ENCODE data around the gene PARD3B. TPM values are rescaled to one million over a fixed set of nuclear protein-coding genes. Genes with fewer than 3 reads are reported as not detected.

PARD3B gene
- polyA plus RNA-seq, 1 donor: 14.0 TPM

DNA sequence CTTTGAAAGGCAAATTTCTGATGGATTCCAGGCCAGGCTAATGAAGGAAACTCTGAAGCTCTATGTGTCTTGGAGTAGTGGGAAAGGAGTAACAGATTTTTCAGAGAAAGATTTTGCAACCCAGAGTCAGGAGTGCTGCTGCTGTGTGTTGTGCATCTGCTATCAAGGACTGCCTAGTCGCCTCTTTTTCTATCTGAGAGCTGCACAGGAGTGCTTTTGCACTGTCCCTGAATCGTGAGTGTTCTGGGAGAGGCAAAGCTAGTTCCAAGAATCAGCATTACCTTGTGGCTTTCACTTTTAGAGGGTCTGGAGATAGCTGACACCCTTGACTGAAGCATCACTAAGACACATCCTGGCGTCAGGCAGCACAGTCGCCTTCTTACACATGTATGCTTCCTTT, 336.4 kb downstream of the PARD3B start:
- no CpG with 5 or more reads among the region's 4 CpGs for WGBS (ENCODE audit: insufficient coverage, low lambda C conversion rate)

DNA sequence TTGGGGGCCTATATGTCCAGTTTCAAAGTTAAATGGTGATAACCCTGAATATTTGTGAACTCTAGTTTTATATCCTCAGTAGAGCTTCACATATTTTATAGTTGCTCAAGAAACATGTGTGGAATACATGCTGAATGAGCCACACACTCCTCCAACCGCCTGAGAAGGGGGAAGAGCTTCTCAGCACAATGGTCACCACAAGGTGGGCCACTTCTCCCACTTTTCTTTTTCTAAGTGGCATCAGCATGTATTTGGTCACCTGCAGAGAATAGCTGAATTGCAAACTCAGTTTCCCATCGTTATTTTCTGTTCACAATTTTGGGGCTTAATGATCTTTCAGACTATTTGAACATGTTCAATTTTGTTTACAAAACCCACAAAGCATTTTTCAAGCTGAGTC, 340.5 kb downstream of the PARD3B start:
- no peak for DNase-seq
- Histone ChIP-seq H3K4me3 (ENCODE audit: low read length) (no peak overlapping the region), H3K27me3 (ENCODE audit: control insufficient read depth, insufficient read depth, low read length) (no peaks in the 10 kb centered on the region), H3K4me1 (ENCODE audit: control insufficient read depth, insufficient read depth, low read length) (no peaks in the 10 kb centered on the region), H3K9me3 (ENCODE audit: control insufficient read depth, low read depth, low read length) (no peaks in the 10 kb centered on the region), H3K36me3 (ENCODE audit: control insufficient read depth, insufficient read depth, low read length) (no peaks in the 10 kb centered on the region), H3K27ac (ENCODE audit: low read length) (no peak overlapping the region)
- WGBS (ENCODE audit: insufficient coverage, low lambda C conversion rate): 58% methylated on average over 2 of the region's 2 CpGs

More for the DNA sequence above, 336.4 kb downstream of the PARD3B start:
- Histone ChIP-seq H3K4me1 (ENCODE audit: control insufficient read depth, insufficient read depth, low read length) (no peaks in the 10 kb centered on the region), H3K27ac (ENCODE audit: low read length) (no peak overlapping the region), H3K4me3 (ENCODE audit: low read length) (no peak overlapping the region), H3K9me3 (ENCODE audit: control insufficient read depth, low read depth, low read length) (no peaks in the 10 kb centered on the region), H3K36me3 (ENCODE audit: control insufficient read depth, insufficient read depth, low read length) (no peaks in the 10 kb centered on the region), H3K27me3 (ENCODE audit: control insufficient read depth, insufficient read depth, low read length) (no peaks in the 10 kb centered on the region)
- DNase-seq: no peak

DNA sequence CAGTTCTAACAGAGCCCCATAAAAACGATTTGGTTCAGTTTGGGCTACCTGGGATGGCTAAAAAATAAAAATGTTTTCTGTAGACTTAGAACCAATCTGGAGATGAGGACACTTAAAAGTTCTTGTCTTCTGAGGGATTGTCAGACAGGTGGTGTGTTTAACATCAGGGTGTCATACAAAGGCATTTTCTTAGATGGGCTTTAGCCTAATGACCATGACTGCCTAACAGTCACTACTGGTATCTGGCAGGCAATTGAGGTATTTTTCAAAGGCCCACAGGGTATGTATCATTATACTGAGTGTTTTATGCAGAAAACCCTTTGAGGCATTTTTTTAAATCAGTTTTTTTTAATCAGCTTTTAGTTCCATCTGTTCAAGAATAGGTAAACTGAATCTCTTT, 341.4 kb downstream of the PARD3B start:
- H3K36me3 ChIP-seq (ENCODE audit: control insufficient read depth, insufficient read depth, low read length): no peaks in the 10 kb centered on the region
- H3K27me3 ChIP-seq (ENCODE audit: control insufficient read depth, insufficient read depth, low read length): no peaks in the 10 kb centered on the region
- WGBS (ENCODE audit: insufficient coverage, low lambda C conversion rate): 100% methylated on average over 1 of the region's 1 CpG
- no peaks in the 10 kb centered on the region for H3K4me1 ChIP-seq (ENCODE audit: control insufficient read depth, insufficient read depth, low read length)
- no peaks in the 10 kb centered on the region for H3K9me3 ChIP-seq (ENCODE audit: control insufficient read depth, low read depth, low read length)
- no peak overlapping the region for H3K4me3 ChIP-seq (ENCODE audit: low read length)
- H3K27ac ChIP-seq (ENCODE audit: low read length): no peak overlapping the region
- no peak for DNase-seq

DNA sequence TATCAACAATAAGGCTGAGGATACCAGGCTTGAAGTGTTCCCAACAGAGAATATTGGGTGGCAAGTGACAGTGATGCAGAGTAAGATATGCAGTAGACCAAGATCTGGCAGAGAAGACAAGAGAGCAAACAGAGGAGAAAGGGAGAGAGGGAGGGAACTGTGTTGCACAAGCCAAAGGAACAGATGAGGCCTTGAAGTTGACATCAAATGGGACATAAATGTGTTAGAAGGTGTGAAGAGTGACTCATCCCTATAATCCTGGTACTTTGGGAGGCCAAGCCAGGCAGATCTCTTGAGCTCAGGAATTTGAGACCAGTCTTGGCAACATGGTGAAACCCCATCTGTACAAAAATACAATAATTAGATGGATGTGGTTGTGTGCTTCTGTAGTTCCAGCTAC, 342.9 kb downstream of the PARD3B start:
- DNase-seq: no peak
- Histone ChIP-seq H3K27me3 (ENCODE audit: control insufficient read depth, insufficient read depth, low read length) (no peaks in the 10 kb centered on the region), H3K27ac (ENCODE audit: low read length) (no peak overlapping the region), H3K36me3 (ENCODE audit: control insufficient read depth, insufficient read depth, low read length) (no peaks in the 10 kb centered on the region), H3K4me3 (ENCODE audit: low read length) (no peak overlapping the region), H3K9me3 (ENCODE audit: control insufficient read depth, low read depth, low read length) (no peaks in the 10 kb centered on the region), H3K4me1 (ENCODE audit: control insufficient read depth, insufficient read depth, low read length) (no peaks in the 10 kb centered on the region)

DNA sequence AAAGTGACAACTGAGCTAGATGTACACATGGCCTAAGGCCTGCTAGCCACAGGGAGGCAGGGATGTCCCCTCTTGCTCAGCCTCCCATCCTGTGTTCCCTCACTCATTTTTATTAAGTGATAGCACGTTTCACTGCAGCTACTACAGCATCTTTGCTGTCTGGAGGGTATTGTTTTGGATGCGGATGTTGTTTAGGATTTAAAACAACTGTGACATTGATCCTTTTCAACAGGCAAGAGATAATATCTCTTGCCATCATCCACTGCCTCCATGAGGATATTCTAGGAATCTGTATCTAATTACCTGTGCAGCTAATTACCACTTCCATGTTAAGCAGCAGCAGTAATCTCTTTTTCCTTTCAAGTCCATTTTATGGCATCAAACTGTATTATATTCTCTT, 345.4 kb downstream of the PARD3B start:
- Histone ChIP-seq H3K4me3 (ENCODE audit: low read length) (no peak overlapping the region), H3K27me3 (ENCODE audit: control insufficient read depth, insufficient read depth, low read length) (no peaks in the 10 kb centered on the region), H3K36me3 (ENCODE audit: control insufficient read depth, insufficient read depth, low read length) (no peaks in the 10 kb centered on the region), H3K9me3 (ENCODE audit: control insufficient read depth, low read depth, low read length) (no peaks in the 10 kb centered on the region), H3K4me1 (ENCODE audit: control insufficient read depth, insufficient read depth, low read length) (no peaks in the 10 kb centered on the region), H3K27ac (ENCODE audit: low read length) (no peak overlapping the region)
- DNase-seq: no peak
- WGBS (ENCODE audit: insufficient coverage, low lambda C conversion rate): no CpG with 5 or more reads among the region's 2 CpGs

DNA sequence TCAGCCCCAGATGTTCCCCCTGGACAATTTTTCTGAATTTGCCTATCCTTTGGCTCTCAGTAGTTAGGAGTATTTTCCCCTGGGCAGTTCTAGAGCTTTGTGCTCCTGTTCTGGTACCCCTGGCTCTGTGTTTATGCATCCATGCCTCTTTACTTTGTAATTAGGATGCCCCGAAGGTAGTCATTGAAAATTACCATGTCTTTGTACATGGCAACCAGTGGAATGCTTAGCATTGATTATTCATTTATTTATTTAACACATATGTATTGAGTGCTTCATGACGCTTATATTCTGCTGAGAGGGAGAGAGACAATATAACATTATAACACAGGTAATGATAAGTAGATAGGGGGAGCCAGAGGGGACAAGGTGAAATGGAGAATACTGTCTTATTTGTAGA, 346.5 kb downstream of the PARD3B start:
- Histone ChIP-seq H3K27me3 (ENCODE audit: control insufficient read depth, insufficient read depth, low read length) (no peaks in the 10 kb centered on the region), H3K4me1 (ENCODE audit: control insufficient read depth, insufficient read depth, low read length) (no peaks in the 10 kb centered on the region), H3K4me3 (ENCODE audit: low read length) (no peak overlapping the region), H3K27ac (ENCODE audit: low read length) (no peak overlapping the region), H3K9me3 (ENCODE audit: control insufficient read depth, low read depth, low read length) (no peaks in the 10 kb centered on the region), H3K36me3 (ENCODE audit: control insufficient read depth, insufficient read depth, low read length) (no peaks in the 10 kb centered on the region)
- no peak for DNase-seq
- 100% methylated on average over 1 of the region's 2 CpGs for WGBS (ENCODE audit: insufficient coverage, low lambda C conversion rate)

DNA sequence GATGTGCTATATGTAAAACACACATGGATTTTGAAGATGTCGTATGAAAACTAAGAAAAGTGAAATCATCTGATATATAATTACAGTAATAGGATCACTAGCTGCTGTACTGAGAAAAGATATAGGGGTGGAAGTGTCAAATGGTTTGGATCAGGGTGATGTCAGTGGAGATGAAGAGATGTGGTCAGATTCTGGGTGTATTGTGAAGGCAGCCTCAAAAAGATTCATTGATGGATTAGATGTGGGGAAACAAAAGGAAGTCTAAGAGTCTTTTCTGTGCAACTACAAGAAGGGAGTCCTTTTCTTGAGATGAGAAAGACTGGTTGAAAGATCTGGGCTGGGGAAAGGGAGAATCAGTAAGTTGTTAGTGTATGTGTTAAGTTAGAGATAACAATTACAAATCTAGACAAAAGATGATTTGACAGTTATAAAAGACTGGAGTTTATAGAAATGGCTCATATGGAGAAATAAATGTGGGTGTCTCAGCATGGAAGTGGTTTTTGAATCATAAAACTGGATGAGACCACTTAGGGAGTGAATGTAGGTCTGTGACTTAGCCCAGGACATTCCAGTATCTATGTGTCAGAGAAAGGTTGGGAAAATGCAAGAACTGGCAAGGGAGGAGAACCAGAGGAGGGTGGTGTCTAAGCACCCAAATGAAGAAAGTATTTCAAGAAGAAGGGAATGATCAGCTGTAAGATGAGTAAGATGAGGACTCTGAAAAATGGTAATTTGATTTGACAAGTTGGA, 347.4 kb downstream of the PARD3B start:
- no peak for DNase-seq
- Histone ChIP-seq H3K27me3 (ENCODE audit: control insufficient read depth, insufficient read depth, low read length) (no peaks in the 10 kb centered on the region), H3K36me3 (ENCODE audit: control insufficient read depth, insufficient read depth, low read length) (no peaks in the 10 kb centered on the region), H3K9me3 (ENCODE audit: control insufficient read depth, low read depth, low read length) (no peaks in the 10 kb centered on the region), H3K4me3 (ENCODE audit: low read length) (no peak overlapping the region), H3K27ac (ENCODE audit: low read length) (no peak overlapping the region), H3K4me1 (ENCODE audit: control insufficient read depth, insufficient read depth, low read length) (no peaks in the 10 kb centered on the region)
- 83% methylated on average over 1 of the region's 1 CpG for WGBS (ENCODE audit: insufficient coverage, low lambda C conversion rate)

DNA sequence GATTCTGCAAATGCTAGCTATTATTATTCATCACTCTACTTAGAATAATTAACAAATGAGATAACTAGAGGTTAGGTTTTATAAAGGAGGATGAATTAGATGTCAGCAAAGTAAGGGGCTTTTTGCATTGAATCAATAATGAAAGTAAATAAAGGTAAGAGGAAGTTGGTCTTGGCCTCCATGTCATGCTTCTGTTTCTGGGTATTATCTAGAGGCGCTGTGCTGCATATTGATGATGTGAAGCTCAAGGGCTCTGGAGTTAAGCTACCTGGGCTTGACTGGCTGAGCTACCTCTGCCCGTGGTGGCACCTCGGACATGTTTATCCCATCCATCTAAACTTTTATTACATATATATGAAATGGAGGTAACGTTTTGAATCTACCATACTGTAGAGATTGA, 350.9 kb downstream of the PARD3B start:
- H3K4me3 ChIP-seq (ENCODE audit: low read length): no peak overlapping the region
- 100% methylated on average over 1 of the region's 4 CpGs for WGBS (ENCODE audit: insufficient coverage, low lambda C conversion rate)
- no peak for DNase-seq
- H3K27ac ChIP-seq (ENCODE audit: low read length): no peak overlapping the region
- H3K27me3 ChIP-seq (ENCODE audit: control insufficient read depth, insufficient read depth, low read length): no peaks in the 10 kb centered on the region
- H3K36me3 ChIP-seq (ENCODE audit: control insufficient read depth, insufficient read depth, low read length): no peaks in the 10 kb centered on the region
- peaks cover 6% of the 10 kb centered on the region for H3K9me3 ChIP-seq (ENCODE audit: control insufficient read depth, low read depth, low read length)
- H3K4me1 ChIP-seq (ENCODE audit: control insufficient read depth, insufficient read depth, low read length): no peaks in the 10 kb centered on the region

DNA sequence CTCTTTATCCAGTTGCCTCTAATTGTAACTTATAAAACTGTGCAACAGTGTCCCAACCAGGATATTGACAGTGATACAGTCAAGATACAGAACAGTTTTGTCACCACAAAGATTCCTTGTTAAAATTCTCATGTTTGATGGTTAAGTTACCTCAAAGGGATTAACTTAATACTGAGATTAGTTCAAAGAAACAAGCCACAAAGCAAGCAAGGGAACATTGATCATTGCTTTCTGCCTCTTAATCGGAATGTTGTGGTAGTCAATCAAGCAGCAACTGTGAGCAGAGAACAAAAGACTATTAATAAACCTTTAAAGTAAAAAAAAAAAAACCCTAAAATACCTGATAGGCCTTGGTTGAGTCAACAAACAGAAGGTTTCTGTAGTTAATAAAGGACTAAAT, 352.3 kb downstream of the PARD3B start:
- Histone ChIP-seq H3K36me3 (ENCODE audit: control insufficient read depth, insufficient read depth, low read length) (no peaks in the 10 kb centered on the region), H3K4me3 (ENCODE audit: low read length) (no peak overlapping the region), H3K27ac (ENCODE audit: low read length) (no peak overlapping the region), H3K4me1 (ENCODE audit: control insufficient read depth, insufficient read depth, low read length) (no peaks in the 10 kb centered on the region), H3K9me3 (ENCODE audit: control insufficient read depth, low read depth, low read length) (peaks cover 6% of the 10 kb centered on the region), H3K27me3 (ENCODE audit: control insufficient read depth, insufficient read depth, low read length) (no peaks in the 10 kb centered on the region)
- WGBS (ENCODE audit: insufficient coverage, low lambda C conversion rate): 100% methylated on average over 1 of the region's 1 CpG
- no peak for DNase-seq

DNA sequence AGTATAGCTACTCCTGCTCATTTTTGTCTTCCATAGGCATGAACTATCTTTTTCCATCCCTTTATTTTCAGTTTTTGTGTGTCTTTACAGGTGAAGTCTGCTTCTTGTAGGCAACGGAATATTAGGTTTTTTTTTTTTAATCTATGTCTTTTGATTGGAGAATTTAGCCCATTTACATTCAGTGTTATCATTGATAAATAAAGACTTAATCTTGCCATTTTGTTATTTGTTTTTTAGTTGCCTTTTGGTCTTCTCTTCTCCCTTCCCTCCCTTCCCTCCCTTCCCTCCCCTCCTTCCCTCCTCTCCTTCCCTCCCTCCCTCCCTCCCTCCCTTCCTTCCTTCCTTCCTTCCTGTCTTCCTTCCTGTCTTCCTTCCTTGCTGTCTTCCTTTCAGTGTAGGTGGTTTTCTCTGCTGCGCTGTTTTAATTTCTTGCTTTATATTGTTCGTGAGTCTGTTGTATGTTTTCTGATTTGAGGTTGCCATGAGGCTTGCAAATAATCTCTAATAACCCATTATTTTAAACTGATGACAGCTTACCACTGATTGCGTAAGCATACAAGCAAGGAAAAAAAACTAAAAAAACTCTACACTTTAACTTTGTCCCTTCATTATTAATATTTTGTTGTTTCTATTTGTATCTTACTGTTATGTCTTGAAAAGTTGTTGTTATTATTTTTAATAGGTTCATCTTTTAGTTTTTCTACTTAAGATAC, 353.8 kb downstream of the PARD3B start:
- DNase-seq: no peak
- H3K4me3 ChIP-seq (ENCODE audit: low read length): no peak overlapping the region
- 100% methylated on average over 3 of the region's 4 CpGs for WGBS (ENCODE audit: insufficient coverage, low lambda C conversion rate)
- H3K9me3 ChIP-seq (ENCODE audit: control insufficient read depth, low read depth, low read length): peaks cover 6% of the 10 kb centered on the region
- no peaks in the 10 kb centered on the region for H3K27me3 ChIP-seq (ENCODE audit: control insufficient read depth, insufficient read depth, low read length)
- H3K4me1 ChIP-seq (ENCODE audit: control insufficient read depth, insufficient read depth, low read length): no peaks in the 10 kb centered on the region
- H3K36me3 ChIP-seq (ENCODE audit: control insufficient read depth, insufficient read depth, low read length): no peaks in the 10 kb centered on the region
- H3K27ac ChIP-seq (ENCODE audit: low read length): no peak overlapping the region

DNA sequence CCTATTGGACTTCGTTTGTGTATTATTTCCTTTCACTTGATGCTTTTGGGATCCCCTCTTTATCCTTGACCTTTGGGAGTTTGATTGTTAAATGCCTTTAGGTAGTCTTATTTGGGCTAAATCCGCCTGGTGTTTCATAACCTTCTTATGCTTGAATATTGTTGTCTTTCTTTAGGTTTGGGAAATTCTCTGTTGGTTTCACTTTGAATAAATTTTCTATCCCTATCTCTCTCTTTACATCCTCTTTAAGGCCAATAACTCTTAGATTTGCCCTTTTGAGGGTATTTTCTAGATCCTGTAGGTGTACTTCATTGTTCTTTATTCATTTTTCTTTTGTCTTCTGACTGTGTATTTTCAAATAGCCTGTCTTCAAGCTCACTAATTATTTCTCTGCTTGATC, 354.7 kb downstream of the PARD3B start:
- H3K4me3 ChIP-seq (ENCODE audit: low read length): no peak overlapping the region
- no peaks in the 10 kb centered on the region for H3K36me3 ChIP-seq (ENCODE audit: control insufficient read depth, insufficient read depth, low read length)
- no peak for DNase-seq
- no CpG with 5 or more reads among the region's 2 CpGs for WGBS (ENCODE audit: insufficient coverage, low lambda C conversion rate)
- H3K4me1 ChIP-seq (ENCODE audit: control insufficient read depth, insufficient read depth, low read length): no peaks in the 10 kb centered on the region
- H3K27ac ChIP-seq (ENCODE audit: low read length): no peak overlapping the region
- no peaks in the 10 kb centered on the region for H3K27me3 ChIP-seq (ENCODE audit: control insufficient read depth, insufficient read depth, low read length)
- H3K9me3 ChIP-seq (ENCODE audit: control insufficient read depth, low read depth, low read length): peaks cover 6% of the 10 kb centered on the region

All from large intestine (tissue), 3 donors.